Measurements from ENCODE around the gene HP.

HP gene

DNA sequence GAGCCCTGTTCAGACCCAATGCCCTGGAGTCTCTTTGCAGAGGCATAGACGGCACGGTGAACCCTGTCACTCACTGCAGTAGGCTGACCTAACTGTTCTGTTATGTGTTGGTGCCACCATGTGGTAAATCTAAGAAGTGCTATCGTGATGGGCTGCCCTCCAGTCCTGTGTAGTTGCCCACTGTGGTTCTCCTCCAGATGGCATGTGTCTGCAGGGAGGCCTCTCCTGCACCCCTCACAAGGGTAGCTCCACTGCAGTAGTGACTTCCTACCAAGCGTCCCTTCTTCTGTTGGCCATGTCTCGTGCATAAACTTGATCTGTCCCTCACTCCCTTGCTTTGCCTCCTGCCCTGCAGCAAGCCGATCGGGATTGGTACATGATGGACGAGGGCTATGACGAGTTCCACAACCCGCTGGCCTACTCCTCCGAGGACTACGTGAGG lies 45.1 kb downstream of the HP start:
- no peak overlapping the region for H3K9ac ChIP-seq (ENCODE audit: low read length in 5 of 5)
- peaks cover 5 to 14% (median 10%) of the 10 kb centered on the region in 5 donors for H3K4me1 ChIP-seq (ENCODE audit: control insufficient read depth in 5 of 5, insufficient read depth in 5 of 5, low read length in 5 of 5)
- no peak overlapping the region for H3K27ac ChIP-seq (ENCODE audit: low read depth, low read length)
- no peaks in the 10 kb centered on the region for H3K9me3 ChIP-seq (ENCODE audit: control insufficient read depth in 5 of 5, low read length in 5 of 5)
- H3K27me3 ChIP-seq (ENCODE audit: control insufficient read depth in 5 of 5, insufficient read depth in 4 of 5, low read length in 5 of 5) = no peaks in the 10 kb centered on the region
- H3K4me3 ChIP-seq (ENCODE audit: low read depth in 1 of 5, low read length in 5 of 5) = no peak overlapping the region
- H3K36me3 ChIP-seq (ENCODE audit: control insufficient read depth in 5 of 5, insufficient read depth in 5 of 5, low read length in 5 of 5) = peaks cover 15 to 86% (median 83%) of the 10 kb centered on the region in 5 donors

DNA sequence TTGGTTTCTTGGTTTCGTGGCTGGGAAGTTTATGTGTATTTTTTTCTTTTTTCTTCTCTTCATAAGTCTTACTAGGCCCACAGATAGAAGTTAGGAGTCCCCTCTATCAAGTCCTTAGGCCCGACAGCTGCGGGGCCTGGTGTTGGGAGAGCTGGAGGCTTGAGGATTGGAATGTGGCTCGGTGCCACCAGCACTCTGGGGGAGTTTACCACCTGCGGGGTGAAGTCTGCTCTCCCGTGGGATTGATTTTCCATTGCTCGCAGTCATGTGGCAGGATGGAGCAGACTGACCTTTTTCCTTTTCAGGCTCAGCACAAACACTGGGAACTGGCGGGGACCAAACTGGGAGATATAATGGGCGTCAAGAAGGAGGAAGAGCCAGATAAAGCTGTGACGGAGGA lies 46.9 kb downstream of the HP start:
- no peaks in the 10 kb centered on the region for H3K9me3 ChIP-seq (ENCODE audit: control insufficient read depth in 5 of 5, low read length in 5 of 5)
- no peak overlapping the region for H3K27ac ChIP-seq (ENCODE audit: low read depth, low read length)
- no peaks in the 10 kb centered on the region for H3K27me3 ChIP-seq (ENCODE audit: control insufficient read depth in 5 of 5, insufficient read depth in 4 of 5, low read length in 5 of 5)
- H3K36me3 ChIP-seq (ENCODE audit: control insufficient read depth in 5 of 5, insufficient read depth in 5 of 5, low read length in 5 of 5) = peaks cover 15 to 99% (median 98%) of the 10 kb centered on the region in 5 donors
- H3K4me1 ChIP-seq (ENCODE audit: control insufficient read depth in 5 of 5, insufficient read depth in 5 of 5, low read length in 5 of 5) = no peaks in the 10 kb centered on the region
- H3K4me3 ChIP-seq (ENCODE audit: low read depth in 1 of 5, low read length in 5 of 5) = no peak overlapping the region
- no peak overlapping the region for H3K9ac ChIP-seq (ENCODE audit: low read length in 5 of 5)

DNA sequence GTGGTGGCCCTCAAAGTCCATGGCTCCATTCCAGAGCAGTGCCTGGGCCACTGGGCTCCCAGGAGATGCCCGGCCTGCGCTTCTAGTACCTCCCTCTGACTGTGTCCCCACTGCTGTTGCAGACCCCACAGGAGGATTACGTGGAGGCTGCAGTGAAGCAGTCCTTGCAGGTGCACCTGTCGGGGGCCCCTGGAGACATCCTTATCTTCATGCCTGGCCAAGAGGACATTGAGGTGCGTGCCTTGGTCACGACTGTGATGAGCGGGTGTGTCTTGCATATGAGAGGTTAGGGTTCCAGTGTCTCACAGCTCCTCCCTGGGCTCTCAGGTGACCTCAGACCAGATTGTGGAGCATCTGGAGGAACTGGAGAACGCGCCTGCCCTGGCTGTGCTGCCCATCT lies 50.6 kb downstream of the HP start:
- no peak overlapping the region for H3K9ac ChIP-seq (ENCODE audit: low read length in 5 of 5)
- H3K9me3 ChIP-seq (ENCODE audit: control insufficient read depth in 5 of 5, low read length in 5 of 5) = no peaks in the 10 kb centered on the region
- H3K4me3 ChIP-seq (ENCODE audit: low read depth in 1 of 5, low read length in 5 of 5) = no peak overlapping the region
- no peaks in the 10 kb centered on the region for H3K27me3 ChIP-seq (ENCODE audit: control insufficient read depth in 5 of 5, insufficient read depth in 4 of 5, low read length in 5 of 5)
- H3K27ac ChIP-seq (ENCODE audit: low read depth, low read length) = no peak overlapping the region
- H3K4me1 ChIP-seq (ENCODE audit: control insufficient read depth in 5 of 5, insufficient read depth in 5 of 5, low read length in 5 of 5) = no peaks in the 10 kb centered on the region
- H3K36me3 ChIP-seq (ENCODE audit: control insufficient read depth in 5 of 5, insufficient read depth in 5 of 5, low read length in 5 of 5) = peaks cover 6 to 100% (median 99%) of the 10 kb centered on the region in 5 donors

DNA sequence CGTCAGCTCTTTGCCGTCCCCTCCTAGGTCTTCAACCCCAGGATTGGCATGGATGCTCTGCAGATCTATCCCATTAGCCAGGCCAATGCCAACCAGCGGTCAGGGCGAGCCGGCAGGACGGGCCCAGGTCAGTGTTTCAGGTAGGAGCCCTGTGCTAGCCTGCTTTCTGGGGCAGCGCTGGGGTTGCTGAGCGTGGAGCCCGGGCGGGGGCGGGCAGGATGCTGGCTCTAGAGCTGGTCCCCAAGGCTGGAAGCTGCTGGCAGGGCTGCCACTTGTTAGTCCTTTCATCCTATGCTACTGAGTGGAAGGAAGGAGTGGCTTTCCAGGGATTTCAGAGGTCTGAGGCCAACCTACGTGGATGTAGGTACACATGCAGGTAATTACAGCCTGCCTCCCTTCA lies 51.7 kb downstream of the HP start:
- H3K9ac ChIP-seq (ENCODE audit: low read length in 5 of 5) = no peak overlapping the region
- no peak overlapping the region for H3K4me3 ChIP-seq (ENCODE audit: low read depth in 1 of 5, low read length in 5 of 5)
- no peaks in the 10 kb centered on the region for H3K27me3 ChIP-seq (ENCODE audit: control insufficient read depth in 5 of 5, insufficient read depth in 4 of 5, low read length in 5 of 5)
- no peaks in the 10 kb centered on the region for H3K4me1 ChIP-seq (ENCODE audit: control insufficient read depth in 5 of 5, insufficient read depth in 5 of 5, low read length in 5 of 5)
- peaks cover 9 to 100% (median 99%) of the 10 kb centered on the region in 5 donors for H3K36me3 ChIP-seq (ENCODE audit: control insufficient read depth in 5 of 5, insufficient read depth in 5 of 5, low read length in 5 of 5)
- H3K27ac ChIP-seq (ENCODE audit: low read depth, low read length) = no peak overlapping the region
- no peaks in the 10 kb centered on the region for H3K9me3 ChIP-seq (ENCODE audit: control insufficient read depth in 5 of 5, low read length in 5 of 5)

DNA sequence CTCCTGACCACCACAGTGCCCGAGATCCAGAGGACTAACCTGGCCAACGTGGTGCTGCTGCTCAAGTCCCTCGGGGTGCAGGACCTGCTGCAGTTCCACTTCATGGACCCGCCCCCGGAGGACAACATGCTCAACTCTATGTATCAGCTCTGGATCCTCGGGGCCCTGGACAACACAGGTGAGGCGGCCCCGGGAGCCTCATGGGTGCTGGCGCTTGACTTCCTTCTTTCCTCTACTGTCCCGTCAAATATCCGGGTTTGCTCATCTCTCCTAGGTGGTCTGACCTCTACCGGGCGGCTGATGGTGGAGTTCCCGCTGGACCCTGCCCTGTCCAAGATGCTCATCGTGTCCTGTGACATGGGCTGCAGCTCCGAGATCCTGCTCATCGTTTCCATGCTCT lies 53.1 kb downstream of the HP start:
- Histone ChIP-seq H3K36me3 (ENCODE audit: control insufficient read depth in 5 of 5, insufficient read depth in 5 of 5, low read length in 5 of 5) (peaks cover 6 to 100% (median 99%) of the 10 kb centered on the region in 5 donors), H3K4me3 (ENCODE audit: low read depth in 1 of 5, low read length in 5 of 5) (no peak overlapping the region), H3K9ac (ENCODE audit: low read length in 5 of 5) (no peak overlapping the region), H3K27me3 (ENCODE audit: control insufficient read depth in 5 of 5, insufficient read depth in 4 of 5, low read length in 5 of 5) (no peaks in the 10 kb centered on the region), H3K4me1 (ENCODE audit: control insufficient read depth in 5 of 5, insufficient read depth in 5 of 5, low read length in 5 of 5) (no peaks in the 10 kb centered on the region), H3K9me3 (ENCODE audit: control insufficient read depth in 5 of 5, low read length in 5 of 5) (no peaks in the 10 kb centered on the region), H3K27ac (ENCODE audit: low read depth, low read length) (no peak overlapping the region)

DNA sequence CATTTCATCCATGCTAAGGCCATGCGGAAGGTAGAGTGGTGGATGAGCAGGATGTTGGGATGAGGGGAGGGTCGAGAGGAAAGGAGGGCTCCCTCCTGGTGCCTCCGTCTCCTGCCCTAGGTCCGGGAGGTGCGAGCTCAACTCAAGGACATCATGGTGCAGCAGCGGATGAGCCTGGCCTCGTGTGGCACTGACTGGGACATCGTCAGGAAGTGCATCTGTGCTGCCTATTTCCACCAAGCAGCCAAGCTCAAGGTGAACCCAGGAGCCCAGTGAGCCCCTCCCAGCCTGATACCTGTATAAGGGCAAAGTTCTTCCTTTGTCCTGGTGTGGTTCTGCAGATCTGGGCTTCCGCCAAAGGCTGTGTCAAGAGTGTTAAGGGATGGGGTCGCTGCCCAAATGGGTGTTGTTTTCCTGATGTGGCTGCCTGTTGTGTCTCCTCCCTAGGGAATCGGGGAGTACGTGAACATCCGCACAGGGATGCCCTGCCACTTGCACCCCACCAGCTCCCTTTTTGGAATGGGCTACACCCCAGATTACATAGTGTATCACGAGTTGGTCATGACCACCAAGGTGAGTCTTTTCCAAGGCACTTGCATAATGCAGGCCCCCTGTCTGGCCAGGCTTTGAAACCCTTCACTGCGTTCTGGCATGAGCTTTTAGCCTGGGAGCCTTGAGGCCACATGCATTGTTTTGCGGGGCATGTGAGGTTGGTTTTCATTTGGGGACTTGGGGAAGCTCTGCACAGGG lies 54.2 kb downstream of the HP start:
- Histone ChIP-seq H3K27me3 (ENCODE audit: control insufficient read depth in 5 of 5, insufficient read depth in 4 of 5, low read length in 5 of 5) (no peaks in the 10 kb centered on the region), H3K36me3 (ENCODE audit: control insufficient read depth in 5 of 5, insufficient read depth in 5 of 5, low read length in 5 of 5) (peaks cover 6 to 100% (median 95%) of the 10 kb centered on the region in 5 donors), H3K4me1 (ENCODE audit: control insufficient read depth in 5 of 5, insufficient read depth in 5 of 5, low read length in 5 of 5) (no peaks in the 10 kb centered on the region), H3K4me3 (ENCODE audit: low read depth in 1 of 5, low read length in 5 of 5) (no peak overlapping the region), H3K9ac (ENCODE audit: low read length in 5 of 5) (no peak overlapping the region), H3K9me3 (ENCODE audit: control insufficient read depth in 5 of 5, low read length in 5 of 5) (no peaks in the 10 kb centered on the region), H3K27ac (ENCODE audit: low read depth, low read length) (no peak overlapping the region)

DNA sequence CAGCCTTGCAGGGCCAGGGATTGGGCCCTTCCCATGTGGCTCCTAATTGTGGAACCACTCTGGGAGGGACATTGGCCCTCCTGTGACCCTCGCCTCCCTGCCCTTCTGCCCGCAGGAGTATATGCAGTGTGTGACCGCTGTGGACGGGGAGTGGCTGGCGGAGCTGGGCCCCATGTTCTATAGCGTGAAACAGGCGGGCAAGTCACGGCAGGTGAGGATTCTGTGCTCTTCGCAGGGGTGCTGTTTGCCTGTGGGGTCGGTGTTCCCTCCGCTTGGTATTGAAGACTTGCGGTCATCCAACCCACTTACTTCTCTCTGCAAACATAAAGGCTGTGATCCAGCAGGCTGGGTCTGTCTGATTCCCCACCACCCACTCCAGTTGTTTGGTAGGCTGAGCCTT lies 55.0 kb downstream of the HP start:
- Histone ChIP-seq H3K4me1 (ENCODE audit: control insufficient read depth in 5 of 5, insufficient read depth in 5 of 5, low read length in 5 of 5) (no peaks in the 10 kb centered on the region), H3K27me3 (ENCODE audit: control insufficient read depth in 5 of 5, insufficient read depth in 4 of 5, low read length in 5 of 5) (no peaks in the 10 kb centered on the region), H3K4me3 (ENCODE audit: low read depth in 1 of 5, low read length in 5 of 5) (no peak overlapping the region), H3K9ac (ENCODE audit: low read length in 5 of 5) (no peak overlapping the region), H3K27ac (ENCODE audit: low read depth, low read length) (no peak overlapping the region), H3K36me3 (ENCODE audit: control insufficient read depth in 5 of 5, insufficient read depth in 5 of 5, low read length in 5 of 5) (peaks cover 6 to 93% (median 88%) of the 10 kb centered on the region in 5 donors), H3K9me3 (ENCODE audit: control insufficient read depth in 5 of 5, low read length in 5 of 5) (no peaks in the 10 kb centered on the region)

GRCh38 chr16:72109966-72110530 lies 55.7 kb downstream of the HP start:
- Histone ChIP-seq H3K9me3 (ENCODE audit: control insufficient read depth in 5 of 5, low read length in 5 of 5) (no peaks in the 10 kb centered on the region), H3K4me3 (ENCODE audit: low read depth in 1 of 5, low read length in 5 of 5) (no peak overlapping the region), H3K4me1 (ENCODE audit: control insufficient read depth in 5 of 5, insufficient read depth in 5 of 5, low read length in 5 of 5) (no peaks in the 10 kb centered on the region), H3K9ac (ENCODE audit: low read length in 5 of 5) (no peak overlapping the region), H3K27me3 (ENCODE audit: control insufficient read depth in 5 of 5, insufficient read depth in 4 of 5, low read length in 5 of 5) (no peaks in the 10 kb centered on the region), H3K36me3 (ENCODE audit: control insufficient read depth in 5 of 5, insufficient read depth in 5 of 5, low read length in 5 of 5) (peaks cover 6 to 86% (median 80%) of the 10 kb centered on the region in 5 donors), H3K27ac (ENCODE audit: low read depth, low read length) (no peak overlapping the region)
